GM19351 (cell line): ENCODE measurements around the gene PIWIL1.

ENCODE experiments used
- ATAC-seq: cut with Tn5 transposase; IDR thresholded peaks from one replicate; pipeline ENCODE4 v1.9.1; 2021; ENCODE audit warnings: mild to moderate bottlenecking, moderate library complexity; ENCODE audit not compliant: unreplicated experiment

The PIWIL1 gene

DNA sequence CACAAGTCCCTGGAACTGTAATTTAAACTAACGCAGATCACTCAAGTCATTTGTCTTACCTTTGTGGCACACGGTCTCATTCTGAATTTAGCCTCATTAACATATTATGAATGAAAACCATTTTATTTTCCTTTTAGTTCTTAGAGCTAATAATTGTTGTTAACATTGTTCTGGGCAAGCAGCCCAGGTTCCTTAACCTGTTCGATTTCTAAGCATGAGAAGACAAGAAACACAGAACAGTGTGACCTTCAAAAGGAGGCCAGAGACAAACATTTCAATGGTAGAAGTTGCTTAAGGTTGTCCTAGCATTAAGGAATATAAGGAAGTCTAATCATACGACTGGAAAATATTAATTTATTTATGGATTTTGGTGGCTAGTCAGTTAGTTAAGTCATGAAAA is 35.2 kb downstream of the PIWIL1 start:
- no peak for ATAC-seq

GRCh38 chr12:130374083-130374482 is 36.4 kb downstream of the PIWIL1 start:
- no peak for ATAC-seq

- ATAC-seq, result no peak
Observed at GRCh38 chr12:130375296-130376287, 37.9 kb downstream of the PIWIL1 start.

DNA sequence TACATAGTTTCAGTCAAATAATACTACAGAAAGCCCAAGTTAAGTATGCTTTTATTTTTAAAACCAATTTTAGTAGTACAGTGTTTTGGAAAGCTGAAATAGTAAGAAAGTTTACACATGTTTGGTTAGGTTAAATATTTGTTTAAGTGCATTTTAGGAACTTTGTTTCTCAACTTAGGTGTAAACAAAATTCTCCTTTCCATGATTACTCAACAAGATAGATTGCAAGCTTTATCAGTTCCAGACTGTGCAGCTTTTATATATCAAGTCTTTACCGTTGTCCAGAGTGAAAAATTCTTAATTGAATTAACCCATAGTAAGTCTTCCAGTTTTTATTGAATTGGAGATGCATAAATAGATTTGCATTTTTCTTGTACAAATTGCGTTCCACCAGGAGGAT is 45.1 kb downstream of the PIWIL1 start:
- no peak for ATAC-seq

- ATAC-seq, result no peak
Observed at GRCh38 chr12:130384234-130384633, 46.5 kb downstream of the PIWIL1 start.

- no peak for ATAC-seq
Observed at GRCh38 chr12:130385193-130385592, 47.5 kb downstream of the PIWIL1 start.

DNA sequence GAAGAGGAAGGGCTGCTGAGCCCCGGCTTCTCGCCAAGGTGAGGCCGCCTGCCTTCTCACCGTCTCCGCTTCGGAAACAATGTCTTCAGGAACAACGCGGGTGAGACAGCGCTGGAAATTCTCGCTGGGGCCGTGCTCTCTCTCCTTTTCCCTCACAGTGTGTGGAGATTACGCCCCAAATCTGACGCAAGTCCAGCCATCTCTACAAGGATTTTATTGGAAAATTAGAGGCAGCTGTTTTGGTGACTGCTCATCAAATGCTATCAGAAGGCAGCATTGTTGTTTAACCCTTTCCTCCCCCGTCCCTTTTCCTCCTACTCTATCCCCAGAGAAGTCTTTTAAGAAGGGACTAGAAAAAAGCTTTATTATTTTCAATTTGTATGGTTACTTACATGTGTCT is 53.5 kb downstream of the PIWIL1 start:
- no peak for ATAC-seq

GRCh38 chr12:130394906-130395305 is 57.2 kb downstream of the PIWIL1 start:
- ATAC-seq, result no peak

- no peak for ATAC-seq
Observed at GRCh38 chr12:130396667-130397066, 59.0 kb downstream of the PIWIL1 start.

DNA sequence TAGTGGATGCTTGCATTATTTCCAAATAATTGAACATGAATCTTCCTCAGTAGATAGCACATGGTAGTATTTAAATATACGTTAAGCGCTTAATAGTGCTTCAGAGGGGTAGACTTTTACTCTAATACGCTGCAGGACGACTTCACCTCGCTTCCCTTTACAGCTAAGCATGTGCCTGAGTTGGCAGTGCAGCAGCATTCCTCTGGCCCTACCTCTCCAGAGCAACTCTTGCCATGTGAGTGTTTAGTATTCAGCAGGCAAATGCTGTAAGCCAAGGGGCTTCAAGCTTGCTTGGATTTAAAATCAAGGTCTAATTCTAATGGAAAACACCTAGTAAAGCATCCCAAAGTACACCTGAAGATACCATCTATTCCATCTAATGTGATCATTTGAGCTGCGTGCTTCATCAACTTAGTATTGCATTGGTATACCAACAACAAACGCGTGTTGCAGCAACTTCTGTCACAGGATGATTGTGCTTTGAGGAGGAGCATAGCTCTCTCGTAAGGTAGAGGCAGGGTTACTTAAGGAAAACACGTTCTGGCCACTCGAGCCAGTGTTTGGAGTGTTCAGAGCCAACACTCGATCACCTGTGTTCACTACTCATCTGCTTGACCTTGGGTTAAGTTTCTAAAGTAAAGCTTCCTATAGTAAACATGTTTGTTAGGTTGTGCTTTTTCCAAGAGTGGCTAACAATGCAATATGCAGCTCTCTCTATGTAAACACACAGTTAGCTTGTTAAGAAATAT is 60.6 kb downstream of the PIWIL1 start:
- ATAC-seq, result no peak

DNA sequence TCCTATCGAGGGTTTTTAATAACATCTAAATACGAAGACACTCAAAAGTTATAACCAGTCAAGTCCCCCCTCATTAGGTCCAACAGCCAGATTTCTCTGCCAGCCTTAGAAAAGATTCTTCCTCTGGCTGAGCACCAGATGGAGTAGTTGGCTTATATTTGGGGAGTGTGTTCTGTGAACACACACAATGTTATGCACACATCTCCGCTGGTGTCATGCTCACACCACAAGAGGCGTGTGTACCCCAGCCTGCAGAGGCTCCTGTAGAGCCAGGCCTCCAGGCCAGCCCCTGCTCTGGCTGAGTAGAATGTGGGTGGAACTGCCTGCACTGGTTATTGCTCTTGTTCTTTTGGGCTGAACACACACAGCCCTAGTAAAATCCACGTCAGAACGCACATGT is 64.0 kb downstream of the PIWIL1 start:
- no peak for ATAC-seq

- no peak for ATAC-seq
Observed at GRCh38 chr12:130405332-130405731, 67.6 kb downstream of the PIWIL1 start.

DNA sequence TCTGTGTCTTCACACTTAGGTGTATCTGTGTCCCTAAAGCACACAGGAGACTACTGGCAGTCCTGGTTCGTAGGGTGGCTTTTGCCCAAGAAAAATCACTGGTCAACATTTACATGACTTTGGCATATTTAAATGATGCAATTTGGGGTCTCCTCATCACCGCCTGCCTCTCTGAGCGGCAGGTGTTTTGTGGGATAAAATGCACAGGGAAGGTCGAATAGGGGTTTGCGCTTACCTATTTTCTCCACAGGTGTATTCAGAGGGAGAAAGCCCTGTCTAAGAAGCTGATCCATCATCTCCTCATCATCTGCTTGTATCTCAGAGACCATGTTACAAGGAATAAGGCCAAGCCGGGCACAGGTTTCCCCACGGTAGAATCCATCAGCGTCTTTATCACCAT is 74.7 kb downstream of the PIWIL1 start:
- ATAC-seq, result no peak

DNA sequence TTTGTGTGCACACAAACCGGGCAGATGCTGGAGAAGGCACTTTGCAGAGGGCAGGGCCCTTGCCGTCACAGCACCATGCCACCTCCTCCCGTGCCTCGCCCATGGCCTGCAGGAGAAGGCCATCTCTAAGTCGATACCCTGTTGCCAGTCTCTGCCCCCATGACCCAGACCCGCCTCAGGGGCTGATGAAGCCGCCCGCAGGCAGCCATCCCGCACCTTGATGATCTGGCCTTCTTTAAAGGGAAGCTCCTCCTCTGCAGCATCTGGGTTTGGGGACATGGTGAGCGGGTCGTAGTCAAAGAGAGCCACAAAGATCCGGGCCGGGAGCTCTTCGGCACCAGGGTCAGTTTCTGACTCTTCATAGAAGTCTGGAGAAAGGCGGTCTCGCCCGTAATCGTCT is 76.2 kb downstream of the PIWIL1 start:
- no peak for ATAC-seq

- no peak for ATAC-seq
Observed at GRCh38 chr12:130414381-130414780, 76.7 kb downstream of the PIWIL1 start.

- no peak for ATAC-seq
Observed at GRCh38 chr12:130418251-130418650, 80.6 kb downstream of the PIWIL1 start.

DNA sequence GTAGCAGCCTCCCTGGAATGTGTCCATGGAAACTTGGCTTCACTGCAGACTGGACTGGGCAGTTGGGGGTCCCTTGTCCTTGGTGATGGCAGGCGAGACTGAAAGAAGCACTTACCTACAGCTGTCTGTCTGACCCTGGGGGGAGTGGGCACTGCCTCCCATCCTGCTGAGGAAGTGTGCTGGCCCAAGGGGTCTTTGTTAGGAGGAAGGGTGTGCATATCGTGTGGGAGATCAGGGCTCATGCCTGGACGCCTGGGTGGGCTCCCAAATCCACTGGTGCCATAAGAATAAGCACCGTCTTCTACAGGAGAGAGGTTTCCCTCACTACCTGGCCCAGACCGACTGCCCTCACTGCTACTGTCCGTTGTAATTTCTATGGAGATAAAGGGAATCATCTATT is 81.4 kb downstream of the PIWIL1 start:
- ATAC-seq, result no peak

- ATAC-seq, result no peak
Observed at GRCh38 chr12:130420071-130420470, 82.4 kb downstream of the PIWIL1 start.

GRCh38 chr12:130421896-130422295 is 84.2 kb downstream of the PIWIL1 start:
- ATAC-seq, result no peak
